ENCODE data around the gene FNTB. TPM values are rescaled to one million over a fixed set of nuclear protein-coding genes. Genes with fewer than 3 reads are reported as not detected.
A peak's percentile ranks its signal among the peaks of the same experiment; 100 is the strongest.

The FNTB gene
- total RNA-seq, 1 experiment from 2014 or later, result 35.3 TPM

GRCh38 chr14:64940336-64940910, 46.3 kb upstream of the FNTB start:
- CTCF ChIA-PET, result interaction anchor here (0.6 to 1.6 kb wide), 5 partner anchors 20 to 149 kb away, joined by 3 to 4 read pairs (median 3); no protein-coding TSS in a partner anchor
- Histone ChIP-seq H3K4me3 (peak overlapping the region; percentile 63; the same call in 1 of the 2 replicates), H3K27ac (peak overlapping the region; percentile 3; the same call in 1 of the 2 replicates)

GRCh38 chr14:64942531-64943111, 44.1 kb upstream of the FNTB start, which contains the start of gene GPX2:
GPX2 (minus strand) TSS chr14:64942745; CDS start chr14:64942726, 19 bp downstream.
- peak; percentile 89 to 94 for DNase-seq
- intact Hi-C loops (cut with micrococcal nuclease; ENCODE audit: unreplicated experiment), result loop anchor here (1.0 kb wide), 4 partner anchors 25 to 41 kb away; partner anchors contain the start of gene CHURC1
- peaks cover 17% of the 10 kb centered on the region for H3K36me3 ChIP-seq (ENCODE audit: low read depth)
- ChIA-PET CTCF (interaction anchor here (0.6 to 1.3 kb wide), 5 partner anchors 19 to 47 kb away, joined by 3 to 11 read pairs (median 4); no protein-coding TSS in a partner anchor), POLR2A (ENCODE audit: unreplicated experiment) (interaction anchor here (0.6 to 1.0 kb wide), 6 partner anchors 14 to 577 kb away, joined by 3 to 19 read pairs (median 4); no protein-coding TSS in a partner anchor)
- peaks cover 40% of the 10 kb centered on the region for H3K79me2 ChIP-seq (ENCODE audit: low read depth)
- H3K9me3 ChIP-seq (ENCODE audit: insufficient read depth, low read depth), result no peaks in the 10 kb centered on the region
- peak within 1 kb of the TSS; percentile 82 for H3K4me2 ChIP-seq
- H3K9me2 ChIP-seq (ENCODE audit: insufficient read depth), result no peaks in the 10 kb centered on the region
- H3K4me1 ChIP-seq (replicated peaks; ENCODE audit: insufficient read depth), result peaks cover 40% of the 10 kb centered on the region
- no peaks in the 10 kb centered on the region for H3K27me3 ChIP-seq (ENCODE audit: insufficient read depth, low read depth)
- no peak for TF ChIP-seq CTCF (conservative IDR thresholded peaks at IDR 0.05)
- TF ChIP-seq EZH2 (IDR thresholded peaks at IDR 0.05; ENCODE audit: low read depth), result no peak
- no peaks in the 10 kb centered on the region for H4K20me1 ChIP-seq (ENCODE audit: insufficient read depth)
- H3F3A ChIP-seq (ENCODE audit: insufficient read depth, low read depth), result peaks cover 28% of the 10 kb centered on the region; the same call in 1 of the 2 replicates
- peak within 1 kb of the TSS; percentile 35; the same call in 1 of the 2 replicates for H2AFZ ChIP-seq
- H3K27ac ChIP-seq, result peak within 1 kb of the TSS; percentile 83
- BruUV-seq (replicated peaks), result no TSS peak
- H3K4me3 ChIP-seq, result peak within 1 kb of the TSS; percentile 63

More at GRCh38 chr14:64940336-64940910, 46.3 kb upstream of the FNTB start:
- Histone ChIP-seq H3K4me2 (peak overlapping the region; percentile 82), H3F3A (ENCODE audit: insufficient read depth, low read depth) (peaks cover 41% of the 10 kb centered on the region), H2AFZ (no peak overlapping the region), H3K79me2 (ENCODE audit: low read depth) (peaks cover 40% of the 10 kb centered on the region), H3K9me3 (ENCODE audit: insufficient read depth, low read depth) (no peaks in the 10 kb centered on the region), H3K36me3 (ENCODE audit: low read depth) (peaks cover 17% of the 10 kb centered on the region), H3K4me1 (replicated peaks; ENCODE audit: insufficient read depth) (peaks cover 40% of the 10 kb centered on the region), H3K9me2 (ENCODE audit: insufficient read depth) (no peaks in the 10 kb centered on the region), H4K20me1 (ENCODE audit: insufficient read depth) (no peaks in the 10 kb centered on the region), H3K27me3 (ENCODE audit: insufficient read depth, low read depth) (no peaks in the 10 kb centered on the region)
- DNase-seq, result no peak
- POLR2A ChIA-PET (ENCODE audit: unreplicated experiment), result interaction anchor here (0.7 kb wide), 1 partner anchor 728 kb away, joined by 3 read pairs; no protein-coding TSS in a partner anchor
- no TSS peak for BruUV-seq (replicated peaks)
- TF ChIP-seq EZH2 (IDR thresholded peaks at IDR 0.05; ENCODE audit: low read depth) (no peak), CTCF (conservative IDR thresholded peaks at IDR 0.05) (no peak)
- intact Hi-C loops (cut with micrococcal nuclease; ENCODE audit: unreplicated experiment), result no loop called here

GRCh38 chr14:64943556-64943955, 43.1 kb upstream of the FNTB start:
- H3K4me2 ChIP-seq, result peak overlapping the region; percentile 82
- H3K27ac ChIP-seq, result peak overlapping the region; percentile 83
- H3K9me3 ChIP-seq (ENCODE audit: insufficient read depth, low read depth), result no peaks in the 10 kb centered on the region
- ChIA-PET CTCF (no interaction called here), POLR2A (ENCODE audit: unreplicated experiment) (no interaction called here)
- H4K20me1 ChIP-seq (ENCODE audit: insufficient read depth), result no peaks in the 10 kb centered on the region
- DNase-seq, result no peak
- H3K79me2 ChIP-seq (ENCODE audit: low read depth), result peaks cover 40% of the 10 kb centered on the region
- H2AFZ ChIP-seq, result no peak overlapping the region
- TF ChIP-seq EZH2 (IDR thresholded peaks at IDR 0.05; ENCODE audit: low read depth), result no peak
- no peak for TF ChIP-seq CTCF (conservative IDR thresholded peaks at IDR 0.05)
- peaks cover 19% of the 10 kb centered on the region; the same call in 1 of the 2 replicates for H3F3A ChIP-seq (ENCODE audit: insufficient read depth, low read depth)
- peaks cover 15% of the 10 kb centered on the region for H3K36me3 ChIP-seq (ENCODE audit: low read depth)
- no peaks in the 10 kb centered on the region for H3K27me3 ChIP-seq (ENCODE audit: insufficient read depth, low read depth)
- H3K9me2 ChIP-seq (ENCODE audit: insufficient read depth), result no peaks in the 10 kb centered on the region
- H3K4me1 ChIP-seq (replicated peaks; ENCODE audit: insufficient read depth), result peaks cover 40% of the 10 kb centered on the region
- no TSS peak for BruUV-seq (replicated peaks)
- intact Hi-C loops (cut with micrococcal nuclease; ENCODE audit: unreplicated experiment), result no loop called here
- no peak overlapping the region for H3K4me3 ChIP-seq

All from PC-9 (cell line).